MM.1S (cell line): ENCODE measurements around the gene PLCB1.

Experiments
- EZH2 ChIP-seq: fragments of 300-600 bp; sonication (generic); optimal IDR thresholded peaks from 2 replicates; pipeline ENCODE3; 2017; ENCODE audit warnings: low read depth, mild to moderate bottlenecking, antibody characterized with exemption, low read length, mixed read lengths
- EZH2phosphoT487 ChIP-seq: fragments of 300-600 bp; sonication (generic); IDR thresholded peaks from 2 replicates; pipeline ENCODE4 v1.6.1; 2018; ENCODE audit warnings: antibody characterized with exemption, low read length
- TF ChIP-seq, protein P1 (sequence below): fragments of 300-600 bp; sonication (generic); IDR thresholded peaks from 2 replicates; pipeline ENCODE4 v1.5.1; 2016; ENCODE audit warnings: antibody characterized with exemption, low read length, mixed read lengths

DNA sequence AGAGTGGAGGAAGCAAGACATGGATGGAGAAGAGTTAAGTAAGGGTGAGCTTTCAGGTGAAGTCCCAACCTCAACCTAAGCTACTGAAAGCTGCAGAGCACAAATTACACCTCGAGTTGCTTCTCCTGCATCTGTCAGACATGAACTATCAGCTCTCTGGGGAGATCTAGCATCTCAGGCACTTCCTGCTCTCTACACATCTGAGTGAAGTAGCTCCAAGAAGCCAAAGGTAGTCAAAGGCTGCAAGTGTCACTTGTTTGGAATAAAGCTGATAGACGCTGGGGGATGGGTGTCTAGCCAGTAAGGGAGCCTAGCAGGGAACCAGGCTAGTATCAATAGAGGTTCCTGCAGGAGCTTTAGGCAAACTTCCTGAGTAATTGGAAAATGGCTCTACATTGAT, 228.0 kb downstream of the PLCB1 start:
- TF ChIP-seq, protein P1, sequence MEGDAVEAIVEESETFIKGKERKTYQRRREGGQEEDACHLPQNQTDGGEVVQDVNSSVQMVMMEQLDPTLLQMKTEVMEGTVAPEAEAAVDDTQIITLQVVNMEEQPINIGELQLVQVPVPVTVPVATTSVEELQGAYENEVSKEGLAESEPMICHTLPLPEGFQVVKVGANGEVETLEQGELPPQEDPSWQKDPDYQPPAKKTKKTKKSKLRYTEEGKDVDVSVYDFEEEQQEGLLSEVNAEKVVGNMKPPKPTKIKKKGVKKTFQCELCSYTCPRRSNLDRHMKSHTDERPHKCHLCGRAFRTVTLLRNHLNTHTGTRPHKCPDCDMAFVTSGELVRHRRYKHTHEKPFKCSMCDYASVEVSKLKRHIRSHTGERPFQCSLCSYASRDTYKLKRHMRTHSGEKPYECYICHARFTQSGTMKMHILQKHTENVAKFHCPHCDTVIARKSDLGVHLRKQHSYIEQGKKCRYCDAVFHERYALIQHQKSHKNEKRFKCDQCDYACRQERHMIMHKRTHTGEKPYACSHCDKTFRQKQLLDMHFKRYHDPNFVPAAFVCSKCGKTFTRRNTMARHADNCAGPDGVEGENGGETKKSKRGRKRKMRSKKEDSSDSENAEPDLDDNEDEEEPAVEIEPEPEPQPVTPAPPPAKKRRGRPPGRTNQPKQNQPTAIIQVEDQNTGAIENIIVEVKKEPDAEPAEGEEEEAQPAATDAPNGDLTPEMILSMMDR = no peak
- TF ChIP-seq EZH2 (no peak), EZH2phosphoT487 (no peak)
